ENCODE data around the gene TIMM17A. TPM values are rescaled to one million over a fixed set of nuclear protein-coding genes. Genes with fewer than 3 reads are reported as not detected.

TIMM17A gene
- total and polyA plus RNA-seq, 2 of the 8 experiments (the other 6 are each of a cell fraction or from before 2014, with no cell fraction given) = 30.3 to 57.1 TPM

- no peak for FAIRE-seq
- Histone ChIP-seq H3K14ac (ENCODE audit: insufficient read length) (no peak overlapping the region), H2BK15ac (ENCODE audit: low read length) (no peak overlapping the region), H3K23ac (ENCODE audit: insufficient read length) (no peak overlapping the region), H4K20me1 (replicated peaks in 1 of 2; ENCODE audit: control insufficient read depth in 1 of 2, insufficient read depth in 2 of 2, low read length in 2 of 2) (no peaks in the 10 kb centered on the region), H3K56ac (replicated peaks; ENCODE audit: insufficient read length, low read depth, low read length) (no peak overlapping the region), H2BK12ac (ENCODE audit: low read depth, low read length) (no peak overlapping the region), H3K23me2 (ENCODE audit: low read depth, low read length) (no peaks in the 10 kb centered on the region), H3K18ac (ENCODE audit: extremely low read depth, low read length) (no peak overlapping the region), H3K27ac (ENCODE audit: low read depth, low read length) (no peak overlapping the region), H2BK20ac (ENCODE audit: low read length) (no peak overlapping the region), H4K5ac (ENCODE audit: insufficient read length, low read depth, low read length) (no peak overlapping the region), H2BK120ac (replicated peaks; ENCODE audit: low read depth, low read length) (no peak overlapping the region), H2AFZ (ENCODE audit: low read length) (no peak overlapping the region), H3K4me1 (replicated peaks in 1 of 4; ENCODE audit: control insufficient read depth in 3 of 4, insufficient read depth in 4 of 4, low read length in 3 of 4) (no peaks in the 10 kb centered on the region), H3K9me3 (ENCODE audit: insufficient read depth in 2 of 2, low read depth in 1 of 2, low read length in 1 of 2) (no peaks in the 10 kb centered on the region), H2BK5ac (ENCODE audit: low read depth, low read length) (no peak overlapping the region), H3K36me3 (ENCODE audit: control insufficient read depth in 2 of 4, insufficient read depth in 4 of 4, low read length in 3 of 4) (no peaks in the 10 kb centered on the region), H3K9ac (replicated peaks in 1 of 4; ENCODE audit: extremely low read depth in 1 of 4, low read depth in 3 of 4, low read length in 3 of 4) (no peak overlapping the region), H3K4ac (replicated peaks; ENCODE audit: insufficient read length, low read depth, low read length) (no peak overlapping the region), H3K4me3 (ENCODE audit: extremely low read depth in 1 of 4, insufficient read depth in 2 of 4, low read depth in 3 of 4, low read length in 4 of 4) (no peak overlapping the region), H3K79me2 (ENCODE audit: control insufficient read depth in 1 of 2, insufficient read depth in 2 of 2, low read length in 2 of 2) (no peaks in the 10 kb centered on the region), H2AK5ac (ENCODE audit: low read depth, low read length) (no peak overlapping the region), H4K91ac (replicated peaks; ENCODE audit: insufficient read length, low read length) (no peak overlapping the region), H3K4me2 (ENCODE audit: insufficient read depth in 1 of 2, low read depth in 2 of 2, low read length in 2 of 2) (no peak overlapping the region), H4K8ac (ENCODE audit: extremely low read depth, insufficient read depth, low read length) (no peak overlapping the region), H3K27me3 (replicated peaks in 1 of 4; ENCODE audit: control insufficient read depth in 3 of 4, extremely low read depth in 1 of 4, insufficient read depth in 3 of 4, low read length in 3 of 4) (no peaks in the 10 kb centered on the region), H3K79me1 (ENCODE audit: low read depth, low read length) (no peaks in the 10 kb centered on the region)
- DNase-seq (ENCODE audit: low read depth in 1 of 2, low spot score in 2 of 2) = no peak
- ChIA-PET CTCF (ENCODE audit: partially characterized antibody) (interaction anchor here (0.9 to 1.4 kb wide), 3 partner anchors 14 to 31 kb away, joined by 3 to 4 read pairs (median 3); no protein-coding TSS in a partner anchor), POLR2A (ENCODE audit: partially characterized antibody) (no interaction called here)
- WGBS, 2 experiments (ENCODE audit: extremely low coverage in 1 of 2, insufficient coverage in 1 of 2, insufficient read length in 1 of 2, insufficient replicate concordance in 2 of 2, low coverage in 1 of 2, low lambda C conversion rate in 2 of 2, missing lambda C conversion rate in 1 of 2) = 80% methylated on average over 5 of the region's 5 CpGs; no CpG with 5 or more reads in 1 of the 2 experiments
- TF ChIP-seq SRF (IDR thresholded peaks at IDR 0.05; ENCODE audit: low read depth, low read length) (no peak), HDAC6 (IDR thresholded peaks at IDR 0.05; ENCODE audit: low read depth, low read length) (no peak), SIX5 (IDR thresholded peaks at IDR 0.05; ENCODE audit: low read depth, low read length) (no peak), BRCA1 (IDR thresholded peaks at IDR 0.05; ENCODE audit: low read depth, low read length) (no peak), CEBPB (IDR thresholded peaks at IDR 0.05; ENCODE audit: low read depth, low read length) (no peak), KDM1A (IDR thresholded peaks at IDR 0.05; ENCODE audit: borderline replicate concordance, low read length) (no peak), CBX8 (IDR thresholded peaks at IDR 0.05; ENCODE audit: borderline replicate concordance, low read depth, low read length) (no peak), EGR1 (IDR thresholded peaks at IDR 0.05; ENCODE audit: borderline replicate concordance, low read depth, low read length) (no peak), E2F6 (IDR thresholded peaks at IDR 0.05) (no peak), MAX (IDR thresholded peaks at IDR 0.05) (no peak), RAD21 (IDR thresholded peaks at IDR 0.05 in 1 of 2, conservative IDR thresholded peaks at IDR 0.05 in 1 of 2; ENCODE audit: low read depth in 2 of 2, low read length in 2 of 2) (no peak), RBBP5 (IDR thresholded peaks at IDR 0.05; ENCODE audit: borderline replicate concordance, low read depth, low read length) (no peak), TCF12 (IDR thresholded peaks at IDR 0.05; ENCODE audit: low read depth, low read length) (no peak)
Observed at GRCh38 chr1:201925981-201926645, 29.2 kb upstream of the TIMM17A start.
